Measurements from ENCODE around the gene RILPL1.
"Not testable (repeated sequence)": the region's sequence is repeated elsewhere in the genome, so short reads cannot be mapped to it uniquely, and the experiment has no call there.

The RILPL1 gene

GRCh38 chr12:123497065-123497464, 36.5 kb downstream of the RILPL1 start:
- DNase-seq (ENCODE audit: low read depth in 1 of 2, low spot score in 1 of 2) = no peak

- no peak for DNase-seq (ENCODE audit: low read depth in 1 of 2, low spot score in 1 of 2)
These were observed 39.2 kb downstream of the RILPL1 start for GRCh38 chr12:123494124-123494851.

GRCh38 chr12:123492339-123493039, 41.0 kb downstream of the RILPL1 start:
- DNase-seq (ENCODE audit: low read depth in 1 of 2, low spot score in 1 of 2) = not testable (repeated sequence)

DNA sequence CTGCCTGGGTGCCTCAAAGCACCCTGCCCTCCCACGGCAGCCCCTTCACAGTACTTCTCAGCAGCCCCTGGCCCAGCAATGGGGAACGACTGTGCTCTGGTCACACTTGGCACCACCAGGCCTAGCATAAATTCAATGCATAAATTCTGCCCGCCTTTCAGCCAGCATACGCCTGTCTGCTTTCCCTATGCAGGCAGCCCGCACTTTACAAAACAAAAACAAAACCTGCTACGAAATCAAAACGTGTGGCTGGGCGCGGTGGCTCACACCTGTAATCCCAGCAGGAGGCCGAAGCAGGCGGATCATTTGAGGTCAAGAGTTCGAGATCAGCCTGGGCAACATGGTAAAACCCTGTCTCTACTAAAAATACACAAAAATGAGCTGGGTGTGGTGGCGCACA, 42.0 kb downstream of the RILPL1 start:
- no peak for DNase-seq (ENCODE audit: low read depth in 1 of 2, low spot score in 1 of 2)

GRCh38 chr12:123491056-123491455, 42.5 kb downstream of the RILPL1 start:
- no peak for DNase-seq (ENCODE audit: low read depth in 1 of 2, low spot score in 1 of 2)

- no peak for DNase-seq (ENCODE audit: low read depth in 1 of 2, low spot score in 1 of 2)
These were observed 43.4 kb downstream of the RILPL1 start for GRCh38 chr12:123490089-123490488.

DNA sequence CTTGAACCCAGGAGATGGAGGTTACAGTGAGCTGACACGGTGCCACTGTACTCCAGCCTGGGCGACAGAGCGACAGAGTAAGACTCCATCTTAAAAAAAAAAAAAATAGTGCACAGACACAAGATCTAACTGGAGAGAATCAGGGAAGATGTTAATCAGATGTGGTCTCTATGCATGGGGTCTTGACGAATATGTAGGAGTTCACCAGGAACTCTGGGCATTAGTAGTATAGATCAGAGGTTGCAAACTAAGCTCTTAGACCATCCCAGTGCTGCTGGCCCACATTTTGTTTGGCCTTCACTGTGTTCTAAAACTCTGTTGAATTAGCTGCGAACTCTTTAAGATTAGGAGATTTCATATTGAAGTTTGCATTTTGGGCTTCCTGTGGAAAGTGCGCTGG, 43.9 kb downstream of the RILPL1 start:
- no peak for DNase-seq (ENCODE audit: low read depth in 1 of 2, low spot score in 1 of 2)

DNA sequence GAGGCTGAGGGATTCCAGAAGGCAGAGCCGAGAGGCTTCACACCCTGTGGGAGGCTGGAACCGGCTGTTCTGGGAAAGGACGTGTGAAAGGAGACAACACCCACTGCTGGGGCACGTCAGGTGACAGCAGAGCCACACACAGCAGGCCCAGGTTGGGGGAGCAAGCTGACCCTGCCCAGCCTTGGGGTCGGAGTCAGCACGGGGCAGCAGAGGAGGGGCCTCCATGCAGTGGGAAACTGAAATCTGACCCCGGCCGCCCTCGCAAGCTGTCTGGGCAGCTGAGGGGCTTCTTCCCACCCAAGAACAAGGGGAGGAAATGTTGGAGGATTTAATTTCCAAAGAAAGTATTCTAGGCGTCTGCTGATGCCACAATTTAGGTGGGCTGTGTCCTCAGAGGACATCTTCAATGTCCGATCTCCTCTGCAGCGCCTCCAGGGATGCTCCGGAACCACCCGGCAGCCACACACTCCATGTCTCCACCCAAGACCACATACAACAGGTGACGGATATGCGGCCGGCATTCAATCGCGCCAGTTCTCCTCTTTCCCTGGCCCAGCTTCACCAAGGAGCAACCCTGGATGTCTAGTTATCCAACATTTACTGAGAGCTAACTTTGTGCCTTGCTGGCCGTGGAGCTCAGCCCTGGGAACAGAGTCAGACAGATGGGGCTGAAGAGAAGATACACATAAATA, 44.8 kb downstream of the RILPL1 start:
- DNase-seq (ENCODE audit: low read depth in 1 of 2, low spot score in 1 of 2) = no peak

- no peak for DNase-seq (ENCODE audit: low read depth in 1 of 2, low spot score in 1 of 2)
These were observed 46.1 kb downstream of the RILPL1 start for GRCh38 chr12:123487428-123487827.

- DNase-seq (ENCODE audit: low read depth in 1 of 2, low spot score in 1 of 2) = no peak
These were observed 47.8 kb downstream of the RILPL1 start for GRCh38 chr12:123485756-123486155.

DNA sequence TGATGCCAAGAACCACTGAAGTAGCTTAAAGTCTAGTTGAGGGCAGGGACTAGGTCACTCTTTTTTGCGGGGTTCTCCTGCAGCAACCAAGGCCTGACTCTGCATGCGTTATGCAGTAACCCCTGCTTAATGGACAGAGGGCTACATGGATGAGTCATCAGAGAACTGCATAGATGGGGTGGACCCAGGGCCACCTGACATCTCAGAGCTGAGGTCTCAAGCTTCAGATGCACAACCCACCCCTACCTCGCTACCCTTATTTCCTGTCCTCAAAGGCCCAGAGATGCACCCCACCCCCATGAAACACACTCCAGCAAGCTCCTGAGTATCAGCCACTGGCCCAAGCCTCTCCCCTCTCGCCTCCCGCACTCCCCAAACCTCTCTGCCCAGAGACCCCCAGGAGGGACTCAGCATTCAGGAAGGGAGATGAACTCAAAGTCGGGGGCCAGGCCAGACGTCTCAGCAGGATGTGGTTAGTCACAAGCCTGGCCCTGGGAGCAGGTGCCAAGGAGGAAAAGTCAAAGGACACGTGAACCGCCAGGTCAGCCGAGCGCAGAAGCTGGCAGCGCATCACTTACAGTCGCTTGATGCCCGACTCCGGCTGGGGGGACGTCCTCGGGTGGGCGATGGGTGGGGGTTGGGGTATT, 49.8 kb downstream of the RILPL1 start:
- no peak for DNase-seq (ENCODE audit: low read depth in 1 of 2, low spot score in 1 of 2)

DNA sequence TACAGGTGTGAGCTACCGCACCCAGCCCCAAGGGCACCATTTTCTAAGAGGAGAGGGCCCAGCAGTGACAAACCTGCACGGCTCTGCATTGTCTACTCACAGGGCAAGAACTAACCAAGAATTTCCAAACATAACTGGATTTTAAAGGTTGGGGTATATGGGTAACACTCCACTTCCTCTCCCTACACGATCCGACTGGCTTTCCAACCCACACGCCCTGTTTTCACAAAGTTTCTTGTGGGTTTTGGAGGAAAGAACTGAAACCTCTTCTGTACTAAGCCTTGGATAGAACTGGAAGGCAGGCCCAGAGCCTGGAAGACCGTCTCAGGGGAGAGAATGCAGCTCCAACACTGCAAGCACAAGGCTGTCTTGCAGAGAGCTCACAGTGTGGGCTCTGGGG, 50.6 kb downstream of the RILPL1 start:
- no peak for DNase-seq (ENCODE audit: low read depth in 1 of 2, low spot score in 1 of 2)

- not testable (repeated sequence) for DNase-seq (ENCODE audit: low read depth in 1 of 2, low spot score in 1 of 2)
These were observed 52.3 kb downstream of the RILPL1 start for GRCh38 chr12:123481251-123481650.

DNA sequence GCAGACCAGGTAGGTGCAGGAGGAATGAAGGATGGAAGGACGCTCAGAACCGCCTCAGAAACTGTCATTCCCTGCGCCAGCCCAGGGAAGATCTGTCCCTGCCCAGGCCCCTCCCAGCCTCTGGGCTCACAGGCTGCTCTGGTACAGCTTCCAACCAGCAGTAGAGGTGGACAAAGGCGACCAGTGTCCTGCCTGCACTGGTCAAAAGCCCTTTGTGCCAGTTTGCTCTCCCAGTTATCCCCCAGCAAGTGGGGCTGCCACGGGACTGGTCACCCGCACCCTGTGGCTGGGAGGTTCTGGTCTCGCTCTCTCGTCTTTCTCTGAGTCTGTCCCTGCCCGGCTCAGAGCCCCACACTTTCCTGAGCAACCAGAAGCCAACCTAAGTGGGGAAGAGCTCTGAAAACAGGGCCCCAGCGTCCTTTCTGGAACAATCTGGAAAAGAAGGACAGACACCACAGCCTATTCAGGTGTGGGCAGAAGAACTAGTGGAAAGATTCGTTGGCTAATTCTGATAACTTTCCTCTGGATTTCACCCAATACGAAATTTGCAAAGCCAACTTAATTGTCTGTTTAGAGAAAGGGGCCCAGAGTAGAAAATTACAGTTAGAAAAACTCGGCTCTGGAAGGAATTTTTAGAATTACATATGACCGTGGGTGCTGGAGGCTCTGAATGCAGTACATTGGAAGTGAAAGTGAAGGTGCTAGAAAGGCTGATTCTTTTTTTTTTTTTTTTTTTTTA, 53.9 kb downstream of the RILPL1 start:
- DNase-seq (ENCODE audit: low read depth in 1 of 2, low spot score in 1 of 2) = no peak

- DNase-seq (ENCODE audit: low read depth in 1 of 2, low spot score in 1 of 2) = no peak
These were observed 54.8 kb downstream of the RILPL1 start for GRCh38 chr12:123478762-123479161.

GRCh38 chr12:123478069-123478468, 55.5 kb downstream of the RILPL1 start:
- no peak for DNase-seq (ENCODE audit: low read depth in 1 of 2, low spot score in 1 of 2)

GRCh38 chr12:123475246-123475703, 58.2 kb downstream of the RILPL1 start:
- no peak for DNase-seq (ENCODE audit: low read depth in 1 of 2, low spot score in 1 of 2)

GRCh38 chr12:123474485-123475245, 58.9 kb downstream of the RILPL1 start:
- DNase-seq (ENCODE audit: low read depth in 1 of 2, low spot score in 1 of 2) = no peak

- no peak for DNase-seq (ENCODE audit: low read depth in 1 of 2, low spot score in 1 of 2)
These were observed 61.1 kb downstream of the RILPL1 start for GRCh38 chr12:123472438-123472849.

Data from activated T-helper 1 cell treated with anti-CD3 and anti-CD28 coated beads, Interleukin-2, amount 50 U/mL, for 16 hours (primary cell).